Measurements from ENCODE around the gene PODXL.
"Not testable (repeated sequence)": the region's sequence is repeated elsewhere in the genome, so short reads cannot be mapped to it uniquely, and the experiment has no call there.

PODXL gene

DNA sequence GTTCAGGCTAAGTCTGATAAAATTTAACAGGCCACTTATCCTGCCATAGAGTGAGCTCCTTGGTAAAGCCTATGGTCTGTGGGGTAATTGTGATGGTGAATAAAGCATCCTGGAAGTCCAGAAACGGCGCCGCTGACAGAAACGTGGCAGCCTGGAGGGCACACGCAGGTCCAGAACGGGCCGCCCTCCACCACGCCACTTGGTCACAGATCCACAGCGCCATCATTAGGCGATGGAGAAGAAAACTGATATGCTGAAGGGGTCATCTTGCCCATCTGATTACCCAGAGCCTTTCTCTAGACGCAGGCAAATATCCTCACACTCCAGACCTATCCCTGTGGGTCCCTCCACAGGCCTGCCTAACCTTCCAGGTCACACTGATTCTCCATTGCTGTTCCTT is 37.8 kb downstream of the PODXL start:
- FAIRE-seq (no peak), DNase-seq (ENCODE audit: insufficient read length, low spot score) (no peak)
- TF ChIP-seq PAX5 (IDR thresholded peaks at IDR 0.05; ENCODE audit: insufficient read depth, low read length, severe bottlenecking): no peak
- no peak for TF ChIP-seq POU2F2 (IDR thresholded peaks at IDR 0.05; ENCODE audit: low read depth, low read length)
- TF ChIP-seq POLR2A (IDR thresholded peaks at IDR 0.05; ENCODE audit: low read depth, low read length): no peak
- no peak for TF ChIP-seq TAF1 (IDR thresholded peaks at IDR 0.05; ENCODE audit: low read depth, low read length)
- TF ChIP-seq POLR2AphosphoS5 (IDR thresholded peaks at IDR 0.05; ENCODE audit: low read depth, low read length): no peak
- TF ChIP-seq SPI1 (IDR thresholded peaks at IDR 0.05; ENCODE audit: low read depth, low read length): no peak

DNA sequence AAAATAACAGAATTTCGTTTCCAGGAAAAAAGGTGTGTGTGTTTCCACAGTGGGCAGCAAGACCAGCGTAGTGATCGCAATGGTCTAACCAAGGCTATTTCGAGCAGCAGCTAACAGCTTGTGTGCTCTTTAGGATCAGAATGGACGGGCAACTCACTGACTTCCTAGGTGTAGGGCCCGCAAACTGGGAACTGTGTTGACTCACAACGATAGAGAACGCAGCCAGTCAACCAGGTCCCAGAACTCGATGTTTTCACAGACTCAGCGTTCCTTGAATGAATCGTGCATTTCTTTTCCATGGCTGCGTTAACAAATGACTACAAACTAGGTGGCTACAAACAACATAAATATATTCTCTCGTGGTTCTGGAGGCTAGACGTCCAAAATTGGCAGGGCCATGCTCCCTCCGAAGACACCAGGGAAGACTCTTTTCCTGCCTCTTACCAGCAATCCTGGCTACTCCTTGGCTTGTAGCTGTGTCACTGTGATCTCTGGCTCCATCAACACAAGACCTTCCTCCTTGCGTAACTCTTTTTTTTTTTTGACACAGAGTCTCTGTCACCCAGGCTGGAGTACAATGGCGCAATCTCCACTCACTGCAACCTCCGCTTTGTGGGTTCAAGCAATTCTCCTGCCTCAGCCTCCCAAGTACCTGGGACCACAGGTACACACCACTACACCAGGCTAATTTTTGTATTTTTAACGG is 39.1 kb downstream of the PODXL start:
- DNase-seq (ENCODE audit: insufficient read length, low spot score) (no peak), FAIRE-seq (no peak)
- TF ChIP-seq POU2F2 (IDR thresholded peaks at IDR 0.05; ENCODE audit: low read depth, low read length) (no peak), TAF1 (IDR thresholded peaks at IDR 0.05; ENCODE audit: low read depth, low read length) (no peak), POLR2AphosphoS5 (IDR thresholded peaks at IDR 0.05; ENCODE audit: low read depth, low read length) (no peak), PAX5 (IDR thresholded peaks at IDR 0.05; ENCODE audit: insufficient read depth, low read length, severe bottlenecking) (no peak), POLR2A (IDR thresholded peaks at IDR 0.05; ENCODE audit: low read depth, low read length) (no peak), SPI1 (IDR thresholded peaks at IDR 0.05; ENCODE audit: low read depth, low read length) (no peak)

- not testable (repeated sequence) for DNase-seq (ENCODE audit: insufficient read length, low spot score); FAIRE-seq
Measured at GRCh38 chr7:131515471-131515870, 41.0 kb downstream of the PODXL start.

DNA sequence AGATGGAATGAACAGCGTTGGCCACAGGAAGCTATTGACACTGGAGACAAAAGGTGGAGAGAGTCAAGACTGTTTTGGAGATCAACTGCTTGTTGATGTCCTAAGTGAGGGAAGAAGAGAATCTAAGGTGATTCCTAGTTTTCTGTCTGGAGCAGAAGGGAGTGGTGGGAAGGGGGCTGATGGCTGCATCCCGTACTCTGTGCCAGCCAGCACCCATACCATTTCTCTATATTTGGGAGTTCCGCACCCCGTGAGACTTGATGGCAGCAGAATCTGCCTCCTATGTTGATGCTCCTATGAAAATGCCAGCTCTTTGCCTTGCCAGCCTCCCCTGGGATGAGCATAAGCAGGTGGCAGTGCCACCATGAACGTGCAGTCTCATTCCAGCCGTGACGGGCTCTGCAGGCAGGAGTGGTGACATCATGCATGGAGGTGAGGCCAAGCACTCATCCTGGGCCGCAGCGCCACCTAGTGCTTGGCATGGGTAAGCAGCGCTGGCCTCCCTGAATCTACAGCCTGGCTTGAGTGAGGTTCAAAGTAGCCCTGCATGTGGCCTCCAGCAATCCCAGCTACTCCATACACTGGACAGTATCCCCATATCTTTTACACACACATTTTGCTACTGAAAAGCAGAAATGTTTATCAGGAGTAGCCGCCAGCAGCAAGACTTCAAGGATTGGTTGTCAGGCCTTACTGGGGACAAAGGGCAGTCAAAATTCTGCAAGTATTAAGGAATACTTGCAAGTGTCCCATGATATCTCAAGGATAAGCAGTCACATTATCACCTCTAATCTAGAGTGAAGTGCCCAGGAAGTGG is 43.0 kb downstream of the PODXL start:
- TF ChIP-seq POU2F2 (IDR thresholded peaks at IDR 0.05; ENCODE audit: low read depth, low read length) (no peak), POLR2AphosphoS5 (IDR thresholded peaks at IDR 0.05; ENCODE audit: low read depth, low read length) (no peak), POLR2A (IDR thresholded peaks at IDR 0.05; ENCODE audit: low read depth, low read length) (no peak), TAF1 (IDR thresholded peaks at IDR 0.05; ENCODE audit: low read depth, low read length) (no peak), PAX5 (IDR thresholded peaks at IDR 0.05; ENCODE audit: insufficient read depth, low read length, severe bottlenecking) (no peak)
- FAIRE-seq: peak; percentile 85
- DNase-seq (ENCODE audit: insufficient read length, low spot score): peak; percentile 64

- DNase-seq (ENCODE audit: insufficient read length, low spot score) (no peak), FAIRE-seq (no peak)
- TF ChIP-seq POLR2A (IDR thresholded peaks at IDR 0.05; ENCODE audit: low read depth, low read length): no peak
- TF ChIP-seq POU2F2 (IDR thresholded peaks at IDR 0.05; ENCODE audit: low read depth, low read length): no peak
- TF ChIP-seq PAX5 (IDR thresholded peaks at IDR 0.05; ENCODE audit: insufficient read depth, low read length, severe bottlenecking): no peak
- TF ChIP-seq SPI1 (IDR thresholded peaks at IDR 0.05; ENCODE audit: low read depth, low read length): no peak
- no peak for TF ChIP-seq TAF1 (IDR thresholded peaks at IDR 0.05; ENCODE audit: low read depth, low read length)
- no peak for TF ChIP-seq POLR2AphosphoS5 (IDR thresholded peaks at IDR 0.05; ENCODE audit: low read depth, low read length)
Measured at GRCh38 chr7:131511774-131512535, 44.5 kb downstream of the PODXL start.

DNA sequence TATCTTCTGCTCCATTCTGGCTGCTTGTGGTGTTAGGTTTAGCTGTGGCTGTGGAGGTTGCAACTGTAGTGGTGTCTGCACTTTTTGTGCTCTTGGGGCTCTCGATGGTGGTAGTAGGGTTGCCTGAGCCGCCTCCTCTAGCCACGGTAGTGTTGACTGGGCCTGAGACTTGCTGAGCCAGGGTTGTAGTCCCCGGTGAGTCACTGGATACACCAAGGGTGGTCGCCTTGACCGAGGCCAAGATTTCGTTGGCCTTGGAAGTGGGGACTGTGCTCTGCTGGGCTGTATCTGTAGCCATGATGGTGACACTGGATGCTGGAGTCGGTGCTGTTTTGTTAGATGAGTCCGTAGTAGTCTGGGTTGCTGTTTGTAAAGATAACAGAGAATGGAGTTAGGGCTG is 45.4 kb downstream of the PODXL start:
- DNase-seq (ENCODE audit: insufficient read length, low spot score) (no peak), FAIRE-seq (no peak)
- TF ChIP-seq TAF1 (IDR thresholded peaks at IDR 0.05; ENCODE audit: low read depth, low read length) (no peak), SPI1 (IDR thresholded peaks at IDR 0.05; ENCODE audit: low read depth, low read length) (no peak), POLR2AphosphoS5 (IDR thresholded peaks at IDR 0.05; ENCODE audit: low read depth, low read length) (no peak), PAX5 (IDR thresholded peaks at IDR 0.05; ENCODE audit: insufficient read depth, low read length, severe bottlenecking) (no peak), POLR2A (IDR thresholded peaks at IDR 0.05; ENCODE audit: low read depth, low read length) (no peak), POU2F2 (IDR thresholded peaks at IDR 0.05; ENCODE audit: low read depth, low read length) (no peak)

- FAIRE-seq (no peak), DNase-seq (ENCODE audit: insufficient read length, low spot score) (no peak)
- TF ChIP-seq POLR2AphosphoS5 (IDR thresholded peaks at IDR 0.05; ENCODE audit: low read depth, low read length) (no peak), POLR2A (IDR thresholded peaks at IDR 0.05; ENCODE audit: low read depth, low read length) (no peak), TAF1 (IDR thresholded peaks at IDR 0.05; ENCODE audit: low read depth, low read length) (no peak), PAX5 (IDR thresholded peaks at IDR 0.05; ENCODE audit: insufficient read depth, low read length, severe bottlenecking) (no peak), POU2F2 (IDR thresholded peaks at IDR 0.05; ENCODE audit: low read depth, low read length) (no peak), SPI1 (IDR thresholded peaks at IDR 0.05; ENCODE audit: low read depth, low read length) (no peak)
Measured at GRCh38 chr7:131509781-131510180, 46.6 kb downstream of the PODXL start.

GRCh38 chr7:131508754-131509486 is 47.5 kb downstream of the PODXL start:
- no peak for FAIRE-seq
- DNase-seq (ENCODE audit: insufficient read length, low spot score): no peak
- no peak for TF ChIP-seq POLR2AphosphoS5 (IDR thresholded peaks at IDR 0.05; ENCODE audit: low read depth, low read length)
- TF ChIP-seq SPI1 (IDR thresholded peaks at IDR 0.05; ENCODE audit: low read depth, low read length): no peak
- TF ChIP-seq POU2F2 (IDR thresholded peaks at IDR 0.05; ENCODE audit: low read depth, low read length): no peak
- no peak for TF ChIP-seq POLR2A (IDR thresholded peaks at IDR 0.05; ENCODE audit: low read depth, low read length)
- TF ChIP-seq TAF1 (IDR thresholded peaks at IDR 0.05; ENCODE audit: low read depth, low read length): no peak
- no peak for TF ChIP-seq PAX5 (IDR thresholded peaks at IDR 0.05; ENCODE audit: insufficient read depth, low read length, severe bottlenecking)
